GM19455 (cell line): ENCODE measurements around the gene IL1R2.

Source experiments
- ATAC-seq: cut with Tn5 transposase; IDR thresholded peaks from one replicate; pipeline ENCODE4 v1.9.1; 2021; ENCODE audit not compliant: unreplicated experiment

Gene IL1R2

GRCh38 chr2:101974663-101975062 lies 17.1 kb upstream of the IL1R2 start:
- ATAC-seq = no peak

GRCh38 chr2:101975171-101975870 lies 16.4 kb upstream of the IL1R2 start:
- ATAC-seq = no peak

GRCh38 chr2:101976891-101977290 lies 14.9 kb upstream of the IL1R2 start:
- ATAC-seq = no peak

GRCh38 chr2:101980368-101980767 lies 11.4 kb upstream of the IL1R2 start:
- ATAC-seq = no peak

- ATAC-seq = no peak
Measured at GRCh38 chr2:101981066-101981465, 10.7 kb upstream of the IL1R2 start.

- ATAC-seq = no peak
Measured at GRCh38 chr2:101981504-101981903, 10.3 kb upstream of the IL1R2 start.

GRCh38 chr2:101982495-101983029 lies 9.2 kb upstream of the IL1R2 start:
- no peak for ATAC-seq

GRCh38 chr2:101983486-101983885 lies 8.3 kb upstream of the IL1R2 start:
- no peak for ATAC-seq

GRCh38 chr2:101983928-101984327 lies 7.8 kb upstream of the IL1R2 start:
- ATAC-seq = no peak

- ATAC-seq = no peak
Measured at GRCh38 chr2:101984656-101985055, 7.1 kb upstream of the IL1R2 start.

- ATAC-seq = no peak
Measured at GRCh38 chr2:101985101-101985792, 6.5 kb upstream of the IL1R2 start.

GRCh38 chr2:101985793-101986164 lies 6.0 kb upstream of the IL1R2 start:
- no peak for ATAC-seq

- no peak for ATAC-seq
Measured at GRCh38 chr2:101986376-101986775, 5.4 kb upstream of the IL1R2 start.

GRCh38 chr2:101986804-101987740 lies 4.7 kb upstream of the IL1R2 start:
- no peak for ATAC-seq

GRCh38 chr2:101987832-101988231 lies 3.9 kb upstream of the IL1R2 start:
- ATAC-seq = no peak

GRCh38 chr2:101988541-101988940 lies 3.2 kb upstream of the IL1R2 start:
- ATAC-seq = no peak

GRCh38 chr2:101989740-101990460 lies 1.9 kb upstream of the IL1R2 start:
- no peak for ATAC-seq

GRCh38 chr2:101993772-101994171 lies 2.0 kb downstream of the IL1R2 start:
- ATAC-seq = no peak

GRCh38 chr2:101995019-101995418 lies 3.3 kb downstream of the IL1R2 start:
- ATAC-seq = no peak

GRCh38 chr2:101995804-101996203 lies 4.0 kb downstream of the IL1R2 start:
- no peak for ATAC-seq

- no peak for ATAC-seq
Measured at GRCh38 chr2:101998556-101998895, 6.8 kb downstream of the IL1R2 start.
